Activated naive CD8-positive, alpha-beta T cell treated with anti-CD3 and anti-CD28 coated beads for 36 hours (primary cell): Measurements from ENCODE around the gene CPA1. TPM values are rescaled to one million over a fixed set of nuclear protein-coding genes. Genes with fewer than 3 reads are reported as not detected.

Experiments
- DNase-seq: peaks from one replicate; pipeline ENCODE4 v3.0.0; 2021
- H3K27ac Mint-ChIP-seq: one replicate; pipeline ENCODE4 v1.8.0; 2022; ENCODE audit warnings: mild to moderate bottlenecking, moderate library complexity, mixed read lengths
- H3K27me3 Mint-ChIP-seq: one replicate; pipeline ENCODE4 v1.8.0; 2022; ENCODE audit warnings: mild to moderate bottlenecking, mixed read lengths
- H3K36me3 Mint-ChIP-seq: one replicate; pipeline ENCODE4 v1.8.0; 2021; ENCODE audit warnings: mild to moderate bottlenecking, mixed read lengths
- H3K4me1 Mint-ChIP-seq: one replicate; pipeline ENCODE4 v1.8.0; 2021; ENCODE audit warnings: mixed read lengths
- H3K4me3 Mint-ChIP-seq: one replicate; pipeline ENCODE4 v1.8.0; 2022; ENCODE audit warnings: mild to moderate bottlenecking, moderate library complexity, mixed read lengths
- H3K9me3 Mint-ChIP-seq: one replicate; pipeline ENCODE4 v1.8.0; 2022; ENCODE audit warnings: mixed read lengths
- total RNA-seq, 2 experiments: library from RNA; stranded (reverse); gene quantifications; one replicate each; pipeline ENCODE4 v1.2.3, GENCODE V29; 2021

The CPA1 gene
- total RNA-seq, 2 experiments from 2014 or later: not detected

GRCh38 chr7:130393101-130393561, 12.8 kb downstream of the CPA1 start:
- Mint-ChIP-seq H3K9me3 (peaks cover 2% of the 10 kb centered on the region), H3K27ac (peak overlapping the region; percentile 0), H3K27me3 (no peaks in the 10 kb centered on the region), H3K4me3 (no peak overlapping the region), H3K4me1 (peaks cover 29% of the 10 kb centered on the region), H3K36me3 (peaks cover 6% of the 10 kb centered on the region)
- no peak for DNase-seq

GRCh38 chr7:130393841-130394411, 13.6 kb downstream of the CPA1 start:
- Mint-ChIP-seq H3K27me3 (no peaks in the 10 kb centered on the region), H3K4me3 (peak overlapping the region; percentile 78), H3K36me3 (peaks cover 14% of the 10 kb centered on the region), H3K4me1 (peaks cover 33% of the 10 kb centered on the region), H3K27ac (peak overlapping the region; percentile 89), H3K9me3 (no peaks in the 10 kb centered on the region)
- DNase-seq: no peak

- H3K36me3 Mint-ChIP-seq: peaks cover 18% of the 10 kb centered on the region
- peak overlapping the region; percentile 78 for H3K4me3 Mint-ChIP-seq
- peaks cover 33% of the 10 kb centered on the region for H3K4me1 Mint-ChIP-seq
- DNase-seq: peak; percentile 34
- H3K27ac Mint-ChIP-seq: peak overlapping the region; percentile 89
- no peaks in the 10 kb centered on the region for H3K9me3 Mint-ChIP-seq
- H3K27me3 Mint-ChIP-seq: no peaks in the 10 kb centered on the region
Observed at GRCh38 chr7:130394421-130395195, 14.3 kb downstream of the CPA1 start.

GRCh38 chr7:130395421-130395820, 15.1 kb downstream of the CPA1 start:
- Mint-ChIP-seq H3K27ac (peak overlapping the region; percentile 89), H3K9me3 (no peaks in the 10 kb centered on the region), H3K4me3 (peak overlapping the region; percentile 36), H3K27me3 (no peaks in the 10 kb centered on the region), H3K4me1 (peaks cover 33% of the 10 kb centered on the region), H3K36me3 (peaks cover 25% of the 10 kb centered on the region)
- no peak for DNase-seq

- no peaks in the 10 kb centered on the region for H3K9me3 Mint-ChIP-seq
- peak overlapping the region; percentile 42 for H3K27ac Mint-ChIP-seq
- H3K4me3 Mint-ChIP-seq: peak overlapping the region; percentile 52
Observed at GRCh38 chr7:130396109-130396508, 15.8 kb downstream of the CPA1 start.

GRCh38 chr7:130397051-130397757, 16.9 kb downstream of the CPA1 start:
- no peaks in the 10 kb centered on the region for H3K9me3 Mint-ChIP-seq
- no peak overlapping the region for H3K27ac Mint-ChIP-seq
- peaks cover 32% of the 10 kb centered on the region for H3K36me3 Mint-ChIP-seq
- DNase-seq: no peak
- no peaks in the 10 kb centered on the region for H3K27me3 Mint-ChIP-seq
- no peak overlapping the region for H3K4me3 Mint-ChIP-seq
- peaks cover 33% of the 10 kb centered on the region for H3K4me1 Mint-ChIP-seq

More at GRCh38 chr7:130396109-130396508, 15.8 kb downstream of the CPA1 start:
- Mint-ChIP-seq H3K4me1 (peaks cover 33% of the 10 kb centered on the region), H3K36me3 (peaks cover 32% of the 10 kb centered on the region), H3K27me3 (no peaks in the 10 kb centered on the region)
- no peak for DNase-seq

- Mint-ChIP-seq H3K27me3 (no peaks in the 10 kb centered on the region), H3K4me1 (peaks cover 37% of the 10 kb centered on the region), H3K9me3 (no peaks in the 10 kb centered on the region), H3K4me3 (no peak overlapping the region), H3K27ac (no peak overlapping the region), H3K36me3 (peaks cover 37% of the 10 kb centered on the region)
- DNase-seq: no peak
Observed at GRCh38 chr7:130397758-130398073, 17.4 kb downstream of the CPA1 start.

- H3K9me3 Mint-ChIP-seq: no peaks in the 10 kb centered on the region
- peaks cover 31% of the 10 kb centered on the region for H3K4me1 Mint-ChIP-seq
- H3K27me3 Mint-ChIP-seq: no peaks in the 10 kb centered on the region
- peaks cover 43% of the 10 kb centered on the region for H3K36me3 Mint-ChIP-seq
- H3K27ac Mint-ChIP-seq: no peak overlapping the region
- no peak for DNase-seq
- no peak overlapping the region for H3K4me3 Mint-ChIP-seq
Observed at GRCh38 chr7:130398526-130399090, 18.3 kb downstream of the CPA1 start.

GRCh38 chr7:130400120-130400572, 19.9 kb downstream of the CPA1 start:
- Mint-ChIP-seq H3K4me1 (peaks cover 17% of the 10 kb centered on the region), H3K27ac (no peak overlapping the region), H3K27me3 (no peaks in the 10 kb centered on the region), H3K4me3 (no peak overlapping the region), H3K9me3 (no peaks in the 10 kb centered on the region), H3K36me3 (peaks cover 44% of the 10 kb centered on the region)
- no peak for DNase-seq

GRCh38 chr7:130401101-130401500, 20.8 kb downstream of the CPA1 start:
- H3K4me1 Mint-ChIP-seq: peaks cover 12% of the 10 kb centered on the region
- H3K4me3 Mint-ChIP-seq: no peak overlapping the region
- no peak overlapping the region for H3K27ac Mint-ChIP-seq
- H3K9me3 Mint-ChIP-seq: no peaks in the 10 kb centered on the region
- peaks cover 46% of the 10 kb centered on the region for H3K36me3 Mint-ChIP-seq
- no peaks in the 10 kb centered on the region for H3K27me3 Mint-ChIP-seq
- no peak for DNase-seq

GRCh38 chr7:130401578-130401977, 21.3 kb downstream of the CPA1 start:
- Mint-ChIP-seq H3K27ac (no peak overlapping the region), H3K4me3 (no peak overlapping the region), H3K36me3 (peaks cover 46% of the 10 kb centered on the region), H3K27me3 (no peaks in the 10 kb centered on the region), H3K9me3 (no peaks in the 10 kb centered on the region), H3K4me1 (peaks cover 9% of the 10 kb centered on the region)
- no peak for DNase-seq

- H3K27ac Mint-ChIP-seq: no peak overlapping the region
- H3K36me3 Mint-ChIP-seq: peaks cover 34% of the 10 kb centered on the region
- H3K4me3 Mint-ChIP-seq: no peak overlapping the region
- DNase-seq: no peak
- no peaks in the 10 kb centered on the region for H3K9me3 Mint-ChIP-seq
- H3K27me3 Mint-ChIP-seq: no peaks in the 10 kb centered on the region
- peaks cover 18% of the 10 kb centered on the region for H3K4me1 Mint-ChIP-seq
Observed at GRCh38 chr7:130405003-130405402, 24.7 kb downstream of the CPA1 start.

GRCh38 chr7:130409067-130409711, 28.9 kb downstream of the CPA1 start:
- DNase-seq: no peak
- H3K9me3 Mint-ChIP-seq: no peaks in the 10 kb centered on the region

GRCh38 chr7:130409712-130410072, 29.4 kb downstream of the CPA1 start:
- Mint-ChIP-seq H3K4me3 (no peak overlapping the region), H3K27ac (peak overlapping the region; percentile 66), H3K27me3 (no peaks in the 10 kb centered on the region), H3K4me1 (peaks cover 53% of the 10 kb centered on the region), H3K36me3 (peaks cover 20% of the 10 kb centered on the region), H3K9me3 (no peaks in the 10 kb centered on the region)
- no peak for DNase-seq

More at GRCh38 chr7:130409067-130409711, 28.9 kb downstream of the CPA1 start:
- H3K27ac Mint-ChIP-seq: no peak overlapping the region
- H3K4me1 Mint-ChIP-seq: peaks cover 48% of the 10 kb centered on the region
- peaks cover 20% of the 10 kb centered on the region for H3K36me3 Mint-ChIP-seq
- H3K4me3 Mint-ChIP-seq: no peak overlapping the region
- no peaks in the 10 kb centered on the region for H3K27me3 Mint-ChIP-seq
